GM12892 (cell line): ENCODE results near the gene CDK5RAP2.

Experiments used
- DNase-seq: peaks from one replicate; pipeline ENCODE4 v3.0.0; 2011; ENCODE audit not compliant: insufficient read length
- FAIRE-seq: peaks from 2 replicates; lab custom pipeline; 2011; peaks lifted over from hg19 to GRCh38; lab: Jason Lieb, UNC
- POLR2A ChIP-seq: IDR thresholded peaks from 2 replicates; pipeline ENCODE4 v1.6.1; 2011; ENCODE audit warnings: low read depth, low read length, control low read depth
- POLR2AphosphoS5 ChIP-seq: IDR thresholded peaks from 2 replicates; pipeline ENCODE4 v1.6.1; 2011; ENCODE audit warnings: low read depth, low read length, control low read depth
- TAF1 ChIP-seq: IDR thresholded peaks from 2 replicates; pipeline ENCODE4 v1.6.1; 2011; ENCODE audit warnings: low read depth, mild to moderate bottlenecking, control low read depth, low read length, borderline replicate concordance

The CDK5RAP2 gene

GRCh38 chr9:120447959-120448500, 131.9 kb downstream of the CDK5RAP2 start:
- no peak for DNase-seq
- no peak for TF ChIP-seq POLR2AphosphoS5
- no peak for FAIRE-seq

- TF ChIP-seq POLR2AphosphoS5 (no peak), POLR2A (no peak), TAF1 (no peak)
- DNase-seq (no peak), FAIRE-seq (no peak)
Observed at GRCh38 chr9:120446671-120447070, 133.3 kb downstream of the CDK5RAP2 start.

- DNase-seq: no peak
- no peak for TF ChIP-seq POLR2A
- no peak for TF ChIP-seq POLR2AphosphoS5
- TF ChIP-seq TAF1: no peak
- FAIRE-seq: no peak
Observed at GRCh38 chr9:120443976-120444375, 136.0 kb downstream of the CDK5RAP2 start.

- no peak for FAIRE-seq
- DNase-seq: no peak
- TF ChIP-seq POLR2A: no peak
- TF ChIP-seq TAF1: no peak
- no peak for TF ChIP-seq POLR2AphosphoS5
Observed at GRCh38 chr9:120443489-120443888, 136.5 kb downstream of the CDK5RAP2 start.

- no peak for FAIRE-seq
- TF ChIP-seq TAF1 (no peak), POLR2AphosphoS5 (no peak), POLR2A (no peak)
- DNase-seq: no peak
Observed at GRCh38 chr9:120442308-120442995, 137.5 kb downstream of the CDK5RAP2 start.

GRCh38 chr9:120441426-120442307, 138.3 kb downstream of the CDK5RAP2 start:
- DNase-seq (no peak), FAIRE-seq (no peak)
- no peak for TF ChIP-seq POLR2A
- TF ChIP-seq POLR2AphosphoS5: no peak
- no peak for TF ChIP-seq TAF1

- FAIRE-seq: no peak
Observed at GRCh38 chr9:120440791-120441190, 139.2 kb downstream of the CDK5RAP2 start.

GRCh38 chr9:120439926-120440325, 140.0 kb downstream of the CDK5RAP2 start:
- no peak for FAIRE-seq
- no peak for TF ChIP-seq POLR2A
- no peak for TF ChIP-seq TAF1
- TF ChIP-seq POLR2AphosphoS5: no peak
- DNase-seq: no peak

More at GRCh38 chr9:120440791-120441190, 139.2 kb downstream of the CDK5RAP2 start:
- no peak for DNase-seq
- no peak for TF ChIP-seq TAF1
- no peak for TF ChIP-seq POLR2A
- no peak for TF ChIP-seq POLR2AphosphoS5

- DNase-seq (no peak), FAIRE-seq (no peak)
- TF ChIP-seq POLR2A (no peak), TAF1 (no peak), POLR2AphosphoS5 (no peak)
Observed at GRCh38 chr9:120438836-120439546, 141.0 kb downstream of the CDK5RAP2 start.

GRCh38 chr9:120438111-120438510, 141.9 kb downstream of the CDK5RAP2 start:
- no peak for DNase-seq
- no peak for FAIRE-seq
- no peak for TF ChIP-seq POLR2AphosphoS5
- no peak for TF ChIP-seq POLR2A
- TF ChIP-seq TAF1: no peak

- TF ChIP-seq TAF1 (no peak), POLR2A (no peak), POLR2AphosphoS5 (no peak)
- DNase-seq (no peak), FAIRE-seq (no peak)
Observed at GRCh38 chr9:120436983-120437475, 142.9 kb downstream of the CDK5RAP2 start.
